GM12878 (cell line): ENCODE measurements around the gene SRP68. TPM values are rescaled to one million over a fixed set of nuclear protein-coding genes. Genes with fewer than 3 reads are reported as not detected.

Experiments used
- ATAC-seq: fragments of 200-7000 bp; cut with Tn5 transposase; 3 replicates; pipeline ENCODE4 v1.9.1; 2020; ENCODE audit warnings: mild to moderate bottlenecking, moderate library complexity
- BruUV-seq: library from RNA; stranded (reverse); fragments of 400-500 nt; replicated peaks from 2 replicates; lab custom pipeline; 2021; lab: Mats Ljungman, UMichigan
- CTCF ChIA-PET: fragments of 300-600 bp; sonication (Branson Sonifier 250); formaldehyde crosslinking; extraction: SDS; loops from one replicate; lab custom pipeline; 2021; ENCODE audit warnings: inconsistent platforms; lab: Yijun Ruan, JAX
- POLR2A ChIA-PET: fragments of 350-600 bp; formaldehyde crosslinking; extraction: SDS; loops from one replicate; lab custom pipeline; 2021; ENCODE audit warnings: inconsistent platforms; lab: Charles Lee
- RAD21 ChIA-PET: fragments of 300-600 bp; sonication (Branson Sonifier 250); formaldehyde crosslinking; loops from one replicate; lab custom pipeline; 2023; ENCODE audit warnings: antibody characterized with exemption; ENCODE audit not compliant: unreplicated experiment; lab: Charles Lee
- SMC1A ChIA-PET: fragments of 300-600 bp; sonication (Branson Sonifier 250); formaldehyde crosslinking; loops from one replicate; lab custom pipeline; 2023; ENCODE audit not compliant: unreplicated experiment, uncharacterized antibody; lab: Charles Lee
- DNase-seq: peaks from one replicate; pipeline ENCODE4 v3.0.0-alpha.2; 2011; ENCODE audit warnings: low read depth, low spot score
- FAIRE-seq: peaks from 3 replicates; lab custom pipeline; 2011; peaks lifted over from hg19 to GRCh38; lab: Jason Lieb, UNC
- H2AFZ ChIP-seq: 2 replicates; pipeline ENCODE4 v1.6.0; 2011; ENCODE audit warnings: low read depth, low read length, control low read depth; ENCODE audit not compliant: control insufficient read depth
- H3K27ac ChIP-seq: 2 replicates; pipeline ENCODE4 v1.5.1; 2011; ENCODE audit warnings: control low read depth; ENCODE audit not compliant: control insufficient read depth, insufficient read depth
- H3K27me3 ChIP-seq, 2 experiments: replicated peaks in 1 of 2; 2 replicates each; pipeline versions ENCODE4 v1.6.0 to v1.6.1; 2011; ENCODE audit warnings: low read length in 1 of 2; ENCODE audit not compliant: control insufficient read depth in 2 of 2, insufficient read depth in 2 of 2
- H3K36me3 ChIP-seq, 2 experiments: 2 replicates each; pipeline ENCODE4 v1.5.1; 2011; ENCODE audit warnings: low read length in 1 of 2; ENCODE audit not compliant: control insufficient read depth in 2 of 2, insufficient read depth in 2 of 2
- H3K4me1 ChIP-seq: 2 replicates; pipeline ENCODE4 v1.6.1; 2011; ENCODE audit warnings: mild to moderate bottlenecking, low read length, moderate library complexity, mixed read lengths; ENCODE audit not compliant: control insufficient read depth, insufficient read depth
- H3K4me2 ChIP-seq: 2 replicates; pipeline ENCODE4 v1.6.0; 2011; ENCODE audit warnings: control low read depth; ENCODE audit not compliant: control insufficient read depth, insufficient read depth
- H3K4me3 ChIP-seq: fragments of 200-600 bp; sonication (generic); 2 replicates; pipeline ENCODE4 v1.5.1; 2016
- H3K79me2 ChIP-seq: 2 replicates; pipeline ENCODE4 v1.6.0; 2011; ENCODE audit warnings: low read length; ENCODE audit not compliant: control insufficient read depth, insufficient read depth
- H3K9ac ChIP-seq: 2 replicates; pipeline ENCODE4 v1.8.0; 2011; ENCODE audit warnings: low read length, control low read depth, mixed read lengths; ENCODE audit not compliant: control insufficient read depth, insufficient read depth
- H3K9me3 ChIP-seq: replicated peaks from 3 replicates; pipeline ENCODE4 v1.5.1; 2011; ENCODE audit warnings: mild to moderate bottlenecking, low read length; ENCODE audit not compliant: control insufficient read depth, insufficient read depth
- H4K20me1 ChIP-seq: 2 replicates; pipeline ENCODE4 v1.6.0; 2011; ENCODE audit not compliant: control insufficient read depth, insufficient read depth
- ATF7 ChIP-seq: fragments of 450-650 bp; IDR thresholded peaks from 2 replicates; pipeline ENCODE4 v1.6.1; 2016; ENCODE audit warnings: low read depth, mild to moderate bottlenecking
- GATAD2B ChIP-seq: fragments of 450-650 bp; conservative IDR thresholded peaks from 2 replicates; pipeline ENCODE4 v1.6.1; 2017; ENCODE audit warnings: low read depth, mild to moderate bottlenecking, moderate library complexity
- IRF4 ChIP-seq: IDR thresholded peaks from 2 replicates; pipeline ENCODE4 v1.6.1; 2011; ENCODE audit warnings: low read depth, low read length
- IRF5 ChIP-seq: fragments of 450-650 bp; IDR thresholded peaks from 2 replicates; pipeline ENCODE4 v1.6.1; 2017; ENCODE audit warnings: borderline replicate concordance
- NKRF ChIP-seq: fragments of 450-650 bp; conservative IDR thresholded peaks from 2 replicates; pipeline ENCODE4 v1.6.1; 2017; ENCODE audit warnings: mild to moderate bottlenecking, moderate library complexity
- NRF1 ChIP-seq: conservative IDR thresholded peaks from 2 replicates; pipeline ENCODE4 v1.6.1; 2011; ENCODE audit warnings: mild to moderate bottlenecking, low read depth, low read length, improper control_type of control experiment
- RCOR1 ChIP-seq: conservative IDR thresholded peaks from 2 replicates; pipeline ENCODE4 v1.6.1; 2012; ENCODE audit warnings: low read depth, low read length, improper control_type of control experiment
- SMC3 ChIP-seq: IDR thresholded peaks from 2 replicates; pipeline ENCODE4 v1.6.1; 2011; ENCODE audit warnings: low read length, improper control_type of control experiment, borderline replicate concordance
- SRF ChIP-seq, 2 experiments: IDR thresholded peaks; 2 replicates each; pipeline ENCODE4 v1.6.1; 2011; ENCODE audit warnings: low read depth in 2 of 2, low read length in 2 of 2, mild to moderate bottlenecking in 1 of 2, moderate library complexity in 1 of 2
- USF1 ChIP-seq: IDR thresholded peaks from 2 replicates; pipeline ENCODE4 v1.6.1; 2011; ENCODE audit warnings: borderline replicate concordance, low read depth, mild to moderate bottlenecking, moderate library complexity, mixed read lengths, low read length; ENCODE audit not compliant: insufficient read depth; ENCODE audit errors: extremely low read length
- ZNF592 ChIP-seq: fragments of 450-650 bp; IDR thresholded peaks from 2 replicates; pipeline ENCODE4 v1.6.1; 2017; ENCODE audit warnings: mild to moderate bottlenecking, moderate library complexity
- WGBS: methylation state at CpG from one replicate; pipeline ENCODE4 v1.1.6; 2016; ENCODE audit warnings: low lambda C conversion rate; ENCODE audit not compliant: insufficient replicate concordance, insufficient coverage; ENCODE audit errors: missing lambda C conversion rate; 5-methylcytosine and 5-hydroxymethylcytosine counted together
- in situ Hi-C: fragments of 300-500 bp; cut with MboI; formaldehyde crosslinking; loops from 9 replicates; pipeline ENCODE4 v1.14.3; 2018; ENCODE audit warnings: mixed read lengths
- intact Hi-C: fragments of 100-400 bp; cut with micrococcal nuclease; formaldehyde crosslinking; loops from one replicate; pipeline ENCODE4 v1.14.2; 2022; ENCODE audit not compliant: unreplicated experiment
- polyA plus RNA-seq, 11 experiments: library from polyadenylated mRNA; depleted of rRNA in 4 of 11; unstranded in 6 of 11; stranded (reverse) in 5 of 11; fragments of >200 nt; fragmentation: Nextera tagmentation in 4 of 11; fragmentation: Illumina TruSeq in 1 of 11; extraction: Ambion mirVana in 4 of 11; extraction: Trizol in 1 of 11; gene quantifications; 1 replicate in 1 of 11; 2 replicates in 10 of 11; pipeline versions ENCODE4 v1.2.1 to v1.2.3, GENCODE V29; 2011 to 2016; ENCODE audit warnings: inconsistent platforms in 2 of 11, missing spikeins in 2 of 11, low read depth in 1 of 11
- total RNA-seq, 4 experiments: library from RNA; depleted of rRNA in 3 of 4; stranded (reverse); fragments of >200 nt in 3 of 4; fragmentation: Illumina TruSeq in 1 of 4; extraction: Trizol in 1 of 4; gene quantifications; 2 replicates each; pipeline versions ENCODE4 v1.2.1 to v1.2.3, GENCODE V29; 2013 to 2021

SRP68 gene
- total and polyA plus RNA-seq, 10 of the 15 experiments (the other 5 are each of a cell fraction or from before 2014, with no cell fraction given) = 24.7 to 89.7 (median 62.7) TPM

- FAIRE-seq = no peak
- Histone ChIP-seq H3K4me1 (no peaks in the 10 kb centered on the region), H3K9me3 (no peaks in the 10 kb centered on the region), H3K79me2 (no peaks in the 10 kb centered on the region), H4K20me1 (no peaks in the 10 kb centered on the region), H2AFZ (no peak overlapping the region), H3K4me3 (no peak overlapping the region), H3K27ac (no peak overlapping the region), H3K9ac (no peak overlapping the region), H3K36me3 (peaks cover 20 to 36% of the 10 kb centered on the region in 2 experiments; a peak in 3 of 4 replicates), H3K4me2 (no peak overlapping the region), H3K27me3 (no peaks in the 10 kb centered on the region)
- in situ Hi-C loops (no loop called here), intact Hi-C loops (no loop called here)
- TF ChIP-seq SRF (IDR thresholded peaks at IDR 0.05; ENCODE audit: low read depth in 2 of 2, low read length in 2 of 2) (no peak), ZNF592 (no peak), RCOR1 (no peak), GATAD2B (no peak), ATF7 (no peak), IRF5 (no peak), SMC3 (no peak), USF1 (no peak), NKRF (no peak), IRF4 (no peak), NRF1 (no peak)
- BruUV-seq = no TSS peak
- WGBS = 94% methylated on average over 4 of the region's 4 CpGs
- no peak for ATAC-seq
- ChIA-PET CTCF (interaction anchor here (1.8 kb wide), 1 partner anchor 42 kb away, joined by 4 read pairs; no protein-coding TSS in a partner anchor), POLR2A (no interaction called here), SMC1A (interaction anchor here (0.9 kb wide), 1 partner anchor 10 kb away, joined by 3 read pairs; no protein-coding TSS in a partner anchor), RAD21 (no interaction called here)
- no peak for DNase-seq
These were observed 18.2 kb downstream of the SRP68 start for GRCh38 chr17:76054112-76054476.
